LNCaP clone FGC (cell line): ENCODE results near the gene TSPAN1.
A peak's percentile ranks its signal among the peaks of the same experiment; 100 is the strongest.

Source experiments
- DNase-seq: peaks from one replicate; pipeline ENCODE4 v3.0.0-alpha.2; 2011; ENCODE audit warnings: low read depth
- H3K4me3 ChIP-seq: 2 replicates; pipeline ENCODE4 v1.5.1; 2011; ENCODE audit warnings: mild to moderate bottlenecking, low read depth, low read length, control low read depth
- CTCF ChIP-seq: IDR thresholded peaks from 2 replicates; pipeline ENCODE4 v1.5.1; 2012; ENCODE audit warnings: mild to moderate bottlenecking; ENCODE audit not compliant: control insufficient read depth, insufficient read depth; ENCODE audit errors: extremely low read depth

The TSPAN1 gene

GRCh38 chr1:46179138-46180081, 4.5 kb downstream of the TSPAN1 start:
- H3K4me3 ChIP-seq: no peak overlapping the region
- TF ChIP-seq CTCF: peak; percentile 94
- DNase-seq: no peak

- no peak for DNase-seq
- H3K4me3 ChIP-seq: no peak overlapping the region
- peak; percentile 56 for TF ChIP-seq CTCF
Observed at GRCh38 chr1:46180082-46180616, 5.3 kb downstream of the TSPAN1 start.

- no peak for TF ChIP-seq CTCF
- H3K4me3 ChIP-seq: no peak overlapping the region
- DNase-seq: no peak
Observed at GRCh38 chr1:46181343-46182260, 6.7 kb downstream of the TSPAN1 start.

GRCh38 chr1:46183079-46183847, 8.4 kb downstream of the TSPAN1 start:
- peak overlapping the region; percentile 20 for H3K4me3 ChIP-seq
- TF ChIP-seq CTCF: no peak
- peak; percentile 100 for DNase-seq

GRCh38 chr1:46183926-46184557, 9.2 kb downstream of the TSPAN1 start:
- peak overlapping the region; percentile 20; the same call in 1 of the 2 replicates for H3K4me3 ChIP-seq
- TF ChIP-seq CTCF: no peak
- no peak for DNase-seq
